AG09309 (cell line): ENCODE results near the gene UBE2E2.

ENCODE experiments used
- DNase-seq: peaks from one replicate; pipeline ENCODE4 v3.0.0-alpha.2; 2010; ENCODE audit warnings: low read depth
- H3K4me3 ChIP-seq: 2 replicates; pipeline ENCODE4 v1.5.1; 2011; ENCODE audit warnings: mild to moderate bottlenecking, low read depth, low read length, moderate library complexity; ENCODE audit not compliant: control insufficient read depth
- TF ChIP-seq, protein P1 (sequence below): IDR thresholded peaks from 2 replicates; pipeline ENCODE4 v1.5.1; 2011; ENCODE audit warnings: mild to moderate bottlenecking, low read depth, low read length, inconsistent platforms; ENCODE audit not compliant: insufficient read depth, control insufficient read depth; ENCODE audit errors: missing control alignments

The UBE2E2 gene

DNA sequence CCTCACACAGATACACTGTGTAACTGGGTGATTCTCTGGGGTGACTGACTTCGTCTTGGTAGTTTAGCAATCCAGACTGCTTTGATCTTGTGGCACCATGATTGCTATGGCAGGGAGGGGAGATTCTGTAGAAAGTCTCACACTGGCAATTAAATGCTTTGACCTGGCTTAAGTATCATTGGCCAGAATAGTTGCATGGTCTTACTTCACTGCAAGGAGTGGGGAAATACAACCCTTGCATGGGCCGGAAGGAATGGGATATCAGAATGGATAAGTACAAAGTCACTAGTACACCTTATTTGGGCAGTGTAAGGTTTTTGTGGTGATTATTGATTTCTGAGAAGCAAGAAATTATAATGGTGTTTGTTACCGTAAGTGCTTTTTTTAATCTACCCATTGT, 153.8 kb downstream of the UBE2E2 start:
- H3K4me3 ChIP-seq: no peak overlapping the region
- TF ChIP-seq, protein P1, sequence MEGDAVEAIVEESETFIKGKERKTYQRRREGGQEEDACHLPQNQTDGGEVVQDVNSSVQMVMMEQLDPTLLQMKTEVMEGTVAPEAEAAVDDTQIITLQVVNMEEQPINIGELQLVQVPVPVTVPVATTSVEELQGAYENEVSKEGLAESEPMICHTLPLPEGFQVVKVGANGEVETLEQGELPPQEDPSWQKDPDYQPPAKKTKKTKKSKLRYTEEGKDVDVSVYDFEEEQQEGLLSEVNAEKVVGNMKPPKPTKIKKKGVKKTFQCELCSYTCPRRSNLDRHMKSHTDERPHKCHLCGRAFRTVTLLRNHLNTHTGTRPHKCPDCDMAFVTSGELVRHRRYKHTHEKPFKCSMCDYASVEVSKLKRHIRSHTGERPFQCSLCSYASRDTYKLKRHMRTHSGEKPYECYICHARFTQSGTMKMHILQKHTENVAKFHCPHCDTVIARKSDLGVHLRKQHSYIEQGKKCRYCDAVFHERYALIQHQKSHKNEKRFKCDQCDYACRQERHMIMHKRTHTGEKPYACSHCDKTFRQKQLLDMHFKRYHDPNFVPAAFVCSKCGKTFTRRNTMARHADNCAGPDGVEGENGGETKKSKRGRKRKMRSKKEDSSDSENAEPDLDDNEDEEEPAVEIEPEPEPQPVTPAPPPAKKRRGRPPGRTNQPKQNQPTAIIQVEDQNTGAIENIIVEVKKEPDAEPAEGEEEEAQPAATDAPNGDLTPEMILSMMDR: no peak
- DNase-seq: no peak

DNA sequence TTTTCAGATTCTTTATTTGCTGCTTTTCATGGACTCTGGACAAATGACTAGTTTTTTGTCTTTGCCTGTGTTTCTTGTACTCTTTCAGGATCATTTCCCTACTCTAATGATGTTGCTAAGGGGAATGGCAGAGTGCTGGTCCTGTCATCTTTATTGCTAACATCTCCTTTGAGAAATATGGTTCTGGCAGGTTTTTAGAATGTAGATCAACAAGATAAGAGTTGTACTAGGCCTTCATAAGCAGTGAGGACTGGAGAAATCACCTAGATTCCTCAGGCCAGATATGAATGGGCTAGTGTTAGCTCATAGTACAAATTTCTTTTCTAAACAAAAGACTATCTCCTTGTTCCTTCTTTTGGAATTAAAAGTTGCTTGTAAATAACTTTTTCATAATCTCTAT, 156.0 kb downstream of the UBE2E2 start:
- DNase-seq: no peak
- TF ChIP-seq, protein P1: no peak
- H3K4me3 ChIP-seq: no peak overlapping the region

DNA sequence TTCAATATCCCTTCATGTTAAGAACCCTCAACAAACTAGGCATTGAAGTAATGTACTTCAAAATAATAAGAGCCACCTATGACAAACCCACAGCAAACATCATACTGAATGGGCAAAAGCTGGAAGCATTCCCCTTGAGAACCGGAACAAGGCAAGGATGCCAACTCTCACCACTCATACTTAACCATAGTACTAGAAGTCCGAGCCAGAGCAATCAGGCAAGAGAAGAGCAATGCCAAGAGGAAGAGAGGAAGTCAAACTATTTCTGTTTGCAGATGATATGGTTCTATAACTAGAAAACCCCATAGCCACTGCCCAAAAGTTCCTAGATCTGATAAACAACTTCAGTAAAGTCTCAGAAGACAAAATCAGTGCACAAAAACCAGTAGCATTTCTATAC, 161.9 kb downstream of the UBE2E2 start:
- TF ChIP-seq, protein P1: no peak

DNA sequence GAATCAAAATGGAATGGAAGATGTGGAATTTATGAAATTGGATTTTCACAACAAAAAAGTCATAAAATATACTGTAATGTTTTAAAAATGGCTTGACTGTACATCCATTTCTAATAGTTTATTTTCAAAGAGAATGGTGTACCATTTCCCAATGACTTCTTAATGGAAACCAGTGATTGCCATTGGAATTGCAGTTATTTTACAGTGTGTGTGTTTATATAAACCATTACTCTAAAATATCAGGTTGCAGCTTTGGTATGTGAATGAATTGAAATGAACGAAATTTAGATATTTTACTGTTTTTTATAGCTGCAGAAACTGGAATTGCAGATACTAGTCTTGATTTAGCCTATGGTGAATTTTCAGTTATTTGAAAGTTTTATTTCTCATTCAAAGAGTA, 165.6 kb downstream of the UBE2E2 start:
- no peak overlapping the region for H3K4me3 ChIP-seq
- TF ChIP-seq, protein P1: no peak
- no peak for DNase-seq

More for the DNA sequence above, 161.9 kb downstream of the UBE2E2 start:
- H3K4me3 ChIP-seq: no peak overlapping the region
- no peak for DNase-seq

DNA sequence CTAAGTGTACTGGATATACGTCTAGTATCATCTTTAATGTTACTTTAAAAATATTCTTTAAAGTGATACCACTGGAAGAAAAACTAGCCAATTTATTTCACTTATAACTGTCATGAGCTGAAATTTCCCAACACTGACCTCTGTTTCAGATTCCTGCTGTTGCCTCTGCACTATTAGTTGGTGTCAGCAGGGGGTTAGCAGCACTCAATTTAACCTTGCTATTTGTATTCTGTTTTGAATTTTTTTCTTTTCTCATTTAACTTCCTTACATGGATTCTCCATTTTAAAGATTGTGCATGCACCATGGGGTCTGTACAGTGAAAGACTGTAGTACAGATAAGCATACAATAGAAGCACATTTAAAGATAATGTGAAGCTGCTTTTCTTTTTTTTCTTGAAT, 169.2 kb downstream of the UBE2E2 start:
- TF ChIP-seq, protein P1: peak; percentile 9

DNA sequence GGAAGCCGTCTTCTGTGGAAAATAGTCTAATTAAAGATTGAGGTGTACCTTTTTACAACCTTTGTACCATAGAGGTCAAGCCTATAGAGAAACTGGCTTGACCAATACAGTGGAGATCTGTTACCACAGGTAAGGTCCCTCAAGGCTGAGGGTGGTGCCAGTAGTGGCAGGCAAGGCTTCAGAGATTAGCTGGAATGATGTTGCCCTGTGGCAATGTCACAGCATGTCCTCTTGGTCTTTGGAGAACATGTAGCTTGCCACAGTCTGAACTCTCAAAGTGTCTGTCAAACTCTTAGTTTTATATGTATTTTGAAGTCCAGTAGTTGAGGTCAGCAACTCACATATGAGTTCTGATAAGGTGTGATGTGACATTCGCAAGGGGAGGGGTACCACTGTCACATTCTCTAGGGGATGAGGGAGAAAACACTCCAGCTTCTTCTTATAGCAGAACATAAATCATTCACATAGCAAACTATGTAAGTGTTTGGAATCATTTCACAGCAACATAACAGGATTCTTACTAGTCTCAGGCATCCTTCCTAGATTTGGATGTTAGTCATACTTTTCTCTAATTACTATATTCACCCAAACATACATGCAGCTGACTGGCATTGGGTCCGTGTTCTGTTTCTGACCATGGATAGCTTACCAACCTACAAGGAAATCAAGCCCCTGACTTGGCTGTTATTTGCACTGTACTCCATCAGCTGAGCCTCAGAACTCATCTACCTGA, 173.6 kb downstream of the UBE2E2 start:
- no peak overlapping the region for H3K4me3 ChIP-seq
- DNase-seq: no peak
- TF ChIP-seq, protein P1: no peak

More for the DNA sequence above, 169.2 kb downstream of the UBE2E2 start:
- no peak overlapping the region for H3K4me3 ChIP-seq
- no peak for DNase-seq
